HepG2 (cell line): Measurements from ENCODE around the gene ABCF1. TPM values are rescaled to one million over a fixed set of nuclear protein-coding genes. Genes with fewer than 3 reads are reported as not detected.
A peak's percentile ranks its signal among the peaks of the same experiment; 100 is the strongest.

ENCODE experiments used
- AKAP8 ChIP-seq: sonication (generic); formaldehyde crosslinking; IDR thresholded peaks from 2 replicates; pipeline ENCODE4 v1.5.1; 2020; ENCODE audit warnings: mild to moderate bottlenecking, missing genetic modification reagents
- BHLHE40 ChIP-seq: IDR thresholded peaks from 2 replicates; pipeline ENCODE4 v1.6.1; 2011; ENCODE audit warnings: low read length, improper control_type of control experiment
- FOXA3 ChIP-seq: IDR thresholded peaks from 2 replicates; pipeline ENCODE4 v1.6.1; 2016; ENCODE audit warnings: missing genetic modification reagents, missing compliant biosample characterization
- FOXO1 ChIP-seq: sonication (generic); formaldehyde crosslinking; IDR thresholded peaks from 2 replicates; pipeline ENCODE4 v1.4.0; 2020; ENCODE audit warnings: missing genetic modification reagents
- IRF2 ChIP-seq: IDR thresholded peaks from 2 replicates; pipeline ENCODE4 v1.6.1; 2018; ENCODE audit warnings: missing genetic modification reagents, missing compliant biosample characterization
- IRX3 ChIP-seq: sonication (generic); formaldehyde crosslinking; IDR thresholded peaks from 2 replicates; pipeline ENCODE4 v1.8.1; 2023; ENCODE audit warnings: mild to moderate bottlenecking, low read depth, missing genetic modification reagents, borderline replicate concordance
- KLF6 ChIP-seq: IDR thresholded peaks from 2 replicates; pipeline ENCODE4 v1.8.0; 2016; ENCODE audit warnings: missing biosample characterization, missing genetic modification reagents
- PHF5A ChIP-seq: IDR thresholded peaks from one replicate; pipeline ENCODE4 v1.6.1; 2018; ENCODE audit warnings: low read depth, missing genetic modification reagents; ENCODE audit not compliant: unreplicated experiment
- SMC3 ChIP-seq: IDR thresholded peaks from 2 replicates; pipeline ENCODE4 v1.6.1; 2011; ENCODE audit warnings: low read length, improper control_type of control experiment
- SOX5 ChIP-seq: IDR thresholded peaks from 2 replicates; pipeline ENCODE4 v1.6.1; 2016; ENCODE audit warnings: borderline replicate concordance
- TCF7 ChIP-seq: sonication (generic); IDR thresholded peaks from 2 replicates; pipeline ENCODE4 v1.6.1; 2016; ENCODE audit warnings: antibody characterized with exemption, low read depth
- TGIF2 ChIP-seq: IDR thresholded peaks from 2 replicates; pipeline ENCODE4 v1.6.1; 2016; ENCODE audit warnings: control low read depth, missing compliant biosample characterization
- XBP1 ChIP-seq: sonication (generic); formaldehyde crosslinking; IDR thresholded peaks from 2 replicates; pipeline ENCODE4 v1.5.0; 2020; ENCODE audit warnings: missing genetic modification reagents
- ZNF12 ChIP-seq: sonication (generic); formaldehyde crosslinking; IDR thresholded peaks from 2 replicates; pipeline ENCODE4 v1.5.0; 2020; ENCODE audit warnings: missing genetic modification reagents
- ZNF263 ChIP-seq: sonication (generic); formaldehyde crosslinking; IDR thresholded peaks from 2 replicates; pipeline ENCODE4 v1.4.0; 2020; ENCODE audit warnings: missing genetic modification reagents
- ZNF264 ChIP-seq: sonication (generic); formaldehyde crosslinking; IDR thresholded peaks from 2 replicates; pipeline ENCODE4 v1.4.0; 2020; ENCODE audit warnings: missing genetic modification reagents
- ZNF570 ChIP-seq: sonication (generic); formaldehyde crosslinking; IDR thresholded peaks from 2 replicates; pipeline ENCODE4 v1.4.0; 2020; ENCODE audit warnings: mild to moderate bottlenecking, missing genetic modification reagents, borderline replicate concordance
- ZNF674 ChIP-seq: sonication (generic); formaldehyde crosslinking; IDR thresholded peaks from 2 replicates; pipeline ENCODE4 v1.5.0; 2020; ENCODE audit warnings: low read depth, mild to moderate bottlenecking, missing genetic modification reagents
- ZNF772 ChIP-seq: sonication (generic); formaldehyde crosslinking; IDR thresholded peaks from 2 replicates; pipeline ENCODE4 v1.5.0; 2020; ENCODE audit warnings: mild to moderate bottlenecking, missing genetic modification reagents
- polyA plus RNA-seq, 8 experiments: library from polyadenylated mRNA; depleted of rRNA in 3 of 8; stranded (reverse) in 7 of 8; unstranded in 1 of 8; fragments of >200 nt; fragmentation: Illumina TruSeq in 4 of 8; extraction: Trizol in 4 of 8; gene quantifications; 2 replicates each; pipeline versions ENCODE4 v1.2.1 to v1.2.3, GENCODE V29; 2011 to 2016; ENCODE audit warnings: low read depth in 4 of 8, missing spikeins in 1 of 8, mixed read lengths in 1 of 8; ENCODE audit not compliant: insufficient read depth in 1 of 8
- total RNA-seq, 5 experiments: library from RNA; depleted of rRNA; stranded (reverse); fragments of >200 nt; fragmentation: Illumina TruSeq; extraction: Trizol; gene quantifications; 2 replicates each; pipeline ENCODE4 v1.2.3, GENCODE V29; 2016; ENCODE audit warnings: low read depth in 1 of 5
- TF ChIP-seq, protein P1 (sequence below): IDR thresholded peaks from 2 replicates; pipeline ENCODE4 v1.6.1; 2016
- TF ChIP-seq, protein P2 (sequence below): sonication (generic); formaldehyde crosslinking; IDR thresholded peaks from 2 replicates; pipeline ENCODE4 v1.5.0; 2020; ENCODE audit warnings: mild to moderate bottlenecking, missing genetic modification reagents
- TF ChIP-seq, protein P3 (sequence below): sonication (generic); formaldehyde crosslinking; IDR thresholded peaks from 2 replicates; pipeline ENCODE4 v1.4.0; 2020; ENCODE audit warnings: missing genetic modification reagents, borderline replicate concordance
- TF ChIP-seq, protein P4 (sequence below): IDR thresholded peaks from 2 replicates; pipeline ENCODE4 v1.6.1; 2012; ENCODE audit warnings: inconsistent platforms

ABCF1 gene
- total and polyA plus RNA-seq, 2 of the 13 experiments (the other 11 are each of a cell fraction or from before 2014, with no cell fraction given): 25.4 to 98.9 TPM

DNA sequence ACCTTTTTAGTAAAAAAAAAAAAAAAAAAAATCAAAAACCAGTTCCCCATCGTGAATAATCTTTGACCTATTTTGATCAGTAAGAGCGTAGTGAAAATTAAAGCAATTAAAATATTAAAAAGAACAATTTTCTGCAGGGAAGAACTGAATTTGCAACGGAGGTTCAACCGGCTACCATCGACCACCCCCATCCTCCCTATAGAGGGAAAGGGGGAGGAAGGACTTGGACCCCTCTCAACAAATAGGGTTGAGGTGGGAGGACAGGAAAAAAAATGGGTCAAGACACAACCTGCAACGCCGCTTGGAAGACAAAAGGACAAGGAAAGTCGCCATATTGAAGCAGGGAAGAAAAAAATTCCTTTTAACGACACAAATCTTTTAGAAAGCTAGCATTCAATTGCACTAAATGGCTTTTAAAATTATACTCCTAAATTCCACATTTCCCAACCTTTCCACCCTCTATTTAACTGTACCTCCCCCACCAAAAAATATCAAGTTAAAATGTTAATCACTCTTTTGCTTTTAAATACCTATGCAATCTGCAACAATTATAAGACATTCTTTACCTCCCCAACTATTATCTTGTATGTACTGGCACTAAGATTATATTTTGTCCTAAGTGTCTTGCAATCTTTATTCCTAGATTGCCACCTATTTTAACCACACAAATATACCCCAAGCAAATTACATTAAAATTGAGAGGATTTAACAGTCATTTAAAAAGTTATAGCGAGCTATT is 44.1 kb downstream of the ABCF1 start (continued):
- TF ChIP-seq AKAP8 (CRISPR knock-in tag): peak; percentile 46; the same call in 1 of the 2 replicates
- no peak for TF ChIP-seq XBP1 (CRISPR knock-in tag)
- 0 out of 2 replicates have a peak, but pooled peaks have one; percentile 22 for TF ChIP-seq ZNF12 (CRISPR knock-in tag)
- TF ChIP-seq, protein P1, sequence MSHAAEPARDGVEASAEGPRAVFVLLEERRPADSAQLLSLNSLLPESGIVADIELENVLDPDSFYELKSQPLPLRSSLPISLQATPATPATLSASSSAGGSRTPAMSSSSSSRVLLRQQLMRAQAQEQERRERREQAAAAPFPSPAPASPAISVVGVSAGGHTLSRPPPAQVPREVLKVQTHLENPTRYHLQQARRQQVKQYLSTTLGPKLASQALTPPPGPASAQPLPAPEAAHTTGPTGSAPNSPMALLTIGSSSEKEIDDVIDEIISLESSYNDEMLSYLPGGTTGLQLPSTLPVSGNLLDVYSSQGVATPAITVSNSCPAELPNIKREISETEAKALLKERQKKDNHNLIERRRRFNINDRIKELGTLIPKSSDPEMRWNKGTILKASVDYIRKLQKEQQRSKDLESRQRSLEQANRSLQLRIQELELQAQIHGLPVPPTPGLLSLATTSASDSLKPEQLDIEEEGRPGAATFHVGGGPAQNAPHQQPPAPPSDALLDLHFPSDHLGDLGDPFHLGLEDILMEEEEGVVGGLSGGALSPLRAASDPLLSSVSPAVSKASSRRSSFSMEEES: no peak
- peak; percentile 67 for TF ChIP-seq ZNF263 (CRISPR knock-in tag)
- TF ChIP-seq ZNF674 (CRISPR knock-in tag): no peak
- no peak for TF ChIP-seq SMC3
- no peak for TF ChIP-seq ZNF772 (CRISPR knock-in tag)
- TF ChIP-seq IRX3 (CRISPR knock-in tag): no peak
- TF ChIP-seq, protein P2, sequence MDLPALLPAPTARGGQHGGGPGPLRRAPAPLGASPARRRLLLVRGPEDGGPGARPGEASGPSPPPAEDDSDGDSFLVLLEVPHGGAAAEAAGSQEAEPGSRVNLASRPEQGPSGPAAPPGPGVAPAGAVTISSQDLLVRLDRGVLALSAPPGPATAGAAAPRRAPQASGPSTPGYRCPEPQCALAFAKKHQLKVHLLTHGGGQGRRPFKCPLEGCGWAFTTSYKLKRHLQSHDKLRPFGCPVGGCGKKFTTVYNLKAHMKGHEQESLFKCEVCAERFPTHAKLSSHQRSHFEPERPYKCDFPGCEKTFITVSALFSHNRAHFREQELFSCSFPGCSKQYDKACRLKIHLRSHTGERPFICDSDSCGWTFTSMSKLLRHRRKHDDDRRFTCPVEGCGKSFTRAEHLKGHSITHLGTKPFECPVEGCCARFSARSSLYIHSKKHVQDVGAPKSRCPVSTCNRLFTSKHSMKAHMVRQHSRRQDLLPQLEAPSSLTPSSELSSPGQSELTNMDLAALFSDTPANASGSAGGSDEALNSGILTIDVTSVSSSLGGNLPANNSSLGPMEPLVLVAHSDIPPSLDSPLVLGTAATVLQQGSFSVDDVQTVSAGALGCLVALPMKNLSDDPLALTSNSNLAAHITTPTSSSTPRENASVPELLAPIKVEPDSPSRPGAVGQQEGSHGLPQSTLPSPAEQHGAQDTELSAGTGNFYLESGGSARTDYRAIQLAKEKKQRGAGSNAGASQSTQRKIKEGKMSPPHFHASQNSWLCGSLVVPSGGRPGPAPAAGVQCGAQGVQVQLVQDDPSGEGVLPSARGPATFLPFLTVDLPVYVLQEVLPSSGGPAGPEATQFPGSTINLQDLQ: no peak
- no peak for TF ChIP-seq SOX5 (CRISPR knock-in tag)
- TF ChIP-seq PHF5A (CRISPR knock-in tag): no peak
- no peak for TF ChIP-seq FOXO1
- 0 out of 2 replicates have a peak, but pooled peaks have one; percentile 67 for TF ChIP-seq ZNF570 (CRISPR knock-in tag)
- TF ChIP-seq BHLHE40: no peak
- TF ChIP-seq ZNF264: no peak; the same call in 1 of the 2 replicates
- TF ChIP-seq KLF6 (CRISPR knock-in tag): peak; percentile 81; the same call in 1 of the 2 replicates
- TF ChIP-seq, protein P3, sequence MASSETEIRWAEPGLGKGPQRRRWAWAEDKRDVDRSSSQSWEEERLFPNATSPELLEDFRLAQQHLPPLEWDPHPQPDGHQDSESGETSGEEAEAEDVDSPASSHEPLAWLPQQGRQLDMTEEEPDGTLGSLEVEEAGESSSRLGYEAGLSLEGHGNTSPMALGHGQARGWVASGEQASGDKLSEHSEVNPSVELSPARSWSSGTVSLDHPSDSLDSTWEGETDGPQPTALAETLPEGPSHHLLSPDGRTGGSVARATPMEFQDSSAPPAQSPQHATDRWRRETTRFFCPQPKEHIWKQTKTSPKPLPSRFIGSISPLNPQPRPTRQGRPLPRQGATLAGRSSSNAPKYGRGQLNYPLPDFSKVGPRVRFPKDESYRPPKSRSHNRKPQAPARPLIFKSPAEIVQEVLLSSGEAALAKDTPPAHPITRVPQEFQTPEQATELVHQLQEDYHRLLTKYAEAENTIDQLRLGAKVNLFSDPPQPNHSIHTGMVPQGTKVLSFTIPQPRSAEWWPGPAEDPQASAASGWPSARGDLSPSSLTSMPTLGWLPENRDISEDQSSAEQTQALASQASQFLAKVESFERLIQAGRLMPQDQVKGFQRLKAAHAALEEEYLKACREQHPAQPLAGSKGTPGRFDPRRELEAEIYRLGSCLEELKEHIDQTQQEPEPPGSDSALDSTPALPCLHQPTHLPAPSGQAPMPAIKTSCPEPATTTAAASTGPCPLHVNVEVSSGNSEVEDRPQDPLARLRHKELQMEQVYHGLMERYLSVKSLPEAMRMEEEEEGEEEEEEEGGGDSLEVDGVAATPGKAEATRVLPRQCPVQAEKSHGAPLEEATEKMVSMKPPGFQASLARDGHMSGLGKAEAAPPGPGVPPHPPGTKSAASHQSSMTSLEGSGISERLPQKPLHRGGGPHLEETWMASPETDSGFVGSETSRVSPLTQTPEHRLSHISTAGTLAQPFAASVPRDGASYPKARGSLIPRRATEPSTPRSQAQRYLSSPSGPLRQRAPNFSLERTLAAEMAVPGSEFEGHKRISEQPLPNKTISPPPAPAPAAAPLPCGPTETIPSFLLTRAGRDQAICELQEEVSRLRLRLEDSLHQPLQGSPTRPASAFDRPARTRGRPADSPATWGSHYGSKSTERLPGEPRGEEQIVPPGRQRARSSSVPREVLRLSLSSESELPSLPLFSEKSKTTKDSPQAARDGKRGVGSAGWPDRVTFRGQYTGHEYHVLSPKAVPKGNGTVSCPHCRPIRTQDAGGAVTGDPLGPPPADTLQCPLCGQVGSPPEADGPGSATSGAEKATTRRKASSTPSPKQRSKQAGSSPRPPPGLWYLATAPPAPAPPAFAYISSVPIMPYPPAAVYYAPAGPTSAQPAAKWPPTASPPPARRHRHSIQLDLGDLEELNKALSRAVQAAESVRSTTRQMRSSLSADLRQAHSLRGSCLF (CRISPR knock-in tag): no peak
- TF ChIP-seq IRF2 (CRISPR knock-in tag): no peak; the same call in 1 of the 2 replicates
- TF ChIP-seq, protein P4, sequence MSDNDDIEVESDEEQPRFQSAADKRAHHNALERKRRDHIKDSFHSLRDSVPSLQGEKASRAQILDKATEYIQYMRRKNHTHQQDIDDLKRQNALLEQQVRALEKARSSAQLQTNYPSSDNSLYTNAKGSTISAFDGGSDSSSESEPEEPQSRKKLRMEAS: no peak
- TF ChIP-seq TCF7: no peak
- TF ChIP-seq FOXA3 (CRISPR knock-in tag): peak; percentile 3; the same call in 1 of the 2 replicates
- no peak for TF ChIP-seq TGIF2
